Activated CD4-positive, alpha-beta T cell treated with anti-CD3 and anti-CD28 coated beads, Interleukin-2, amount 50 U/mL, for 16 hours (primary cell): Measurements from ENCODE around the gene SMO.
"Not testable (repeated sequence)": the region's sequence is repeated elsewhere in the genome, so short reads cannot be mapped to it uniquely, and the experiment has no call there.

Experiments used
- DNase-seq: peaks from one replicate; pipeline ENCODE4 v3.0.0-alpha.2; 2020

The SMO gene

GRCh38 chr7:129240119-129240820 is 51.8 kb downstream of the SMO start:
- DNase-seq = no peak

GRCh38 chr7:129244220-129244619 is 55.8 kb downstream of the SMO start:
- no peak for DNase-seq

- DNase-seq = no peak
Measured at GRCh38 chr7:129245533-129245932, 57.1 kb downstream of the SMO start.

GRCh38 chr7:129247087-129247486 is 58.7 kb downstream of the SMO start:
- DNase-seq = no peak

GRCh38 chr7:129252128-129252527 is 63.7 kb downstream of the SMO start:
- no peak for DNase-seq

- not testable (repeated sequence) for DNase-seq
Measured at GRCh38 chr7:129252603-129253002, 64.2 kb downstream of the SMO start.

- no peak for DNase-seq
Measured at GRCh38 chr7:129255800-129256199, 67.4 kb downstream of the SMO start.

GRCh38 chr7:129256221-129256620 is 67.8 kb downstream of the SMO start:
- no peak for DNase-seq

- DNase-seq = no peak
Measured at GRCh38 chr7:129257168-129257567, 68.7 kb downstream of the SMO start.

GRCh38 chr7:129258649-129259389 is 70.4 kb downstream of the SMO start:
- DNase-seq = no peak

GRCh38 chr7:129262324-129262723 is 73.9 kb downstream of the SMO start:
- DNase-seq = no peak
